Endothelial cell (in vitro differentiated cells): ENCODE data around the gene BTBD16. TPM values are rescaled to one million over a fixed set of nuclear protein-coding genes. Genes with fewer than 3 reads are reported as not detected.

Experiments used
- DNase-seq: peaks from one replicate; pipeline ENCODE4 v3.0.0; 2021; ENCODE audit warnings: low spot score
- H3K27ac Mint-ChIP-seq: one replicate; pipeline ENCODE4 v1.8.0; 2021; ENCODE audit warnings: mixed read lengths, inconsistent platforms; ENCODE audit not compliant: unreplicated experiment
- H3K27me3 Mint-ChIP-seq: one replicate; pipeline ENCODE4 v1.8.0; 2021; ENCODE audit warnings: mild to moderate bottlenecking, moderate library complexity, mixed read lengths, inconsistent platforms; ENCODE audit not compliant: unreplicated experiment
- H3K36me3 Mint-ChIP-seq: one replicate; pipeline ENCODE4 v1.8.0; 2021; ENCODE audit warnings: mild to moderate bottlenecking, low read depth, mixed read lengths, inconsistent platforms; ENCODE audit not compliant: unreplicated experiment
- H3K4me1 Mint-ChIP-seq: one replicate; pipeline ENCODE4 v1.8.0; 2021; ENCODE audit warnings: mild to moderate bottlenecking, mixed read lengths, inconsistent platforms; ENCODE audit not compliant: unreplicated experiment
- H3K4me3 Mint-ChIP-seq: one replicate; pipeline ENCODE4 v1.8.0; 2021; ENCODE audit warnings: mild to moderate bottlenecking, mixed read lengths, inconsistent platforms; ENCODE audit not compliant: unreplicated experiment
- H3K9me3 Mint-ChIP-seq: one replicate; pipeline ENCODE4 v1.8.0; 2021; ENCODE audit warnings: mixed read lengths, inconsistent platforms; ENCODE audit not compliant: unreplicated experiment
- CTCF ChIP-seq: fragments of 200-600 bp; sonication (generic); IDR thresholded peaks from one replicate; pipeline ENCODE4 v1.5.0; 2021; ENCODE audit warnings: antibody characterized with exemption; ENCODE audit not compliant: unreplicated experiment
- total RNA-seq: library from RNA; stranded (reverse); fragmentation: NEBNext Ultra II Directional; extraction: Animal tissue kit (Norgen Biotek cat#: 25700); gene quantifications from one replicate; pipeline ENCODE4 v1.2.1, GENCODE V29; 2021; ENCODE audit not compliant: unreplicated experiment

Gene BTBD16
- total RNA-seq, 1 donor from 2014 or later = 0.23 TPM

GRCh38 chr10:122362031-122362592 lies 91.0 kb downstream of the BTBD16 start:
- no peaks in the 10 kb centered on the region for H3K36me3 Mint-ChIP-seq
- H3K27me3 Mint-ChIP-seq = peaks cover 4% of the 10 kb centered on the region
- no peak for TF ChIP-seq CTCF
- DNase-seq = no peak
- peaks cover 7% of the 10 kb centered on the region for H3K4me1 Mint-ChIP-seq
- no peak overlapping the region for H3K27ac Mint-ChIP-seq
- peaks cover 5% of the 10 kb centered on the region for H3K9me3 Mint-ChIP-seq
- H3K4me3 Mint-ChIP-seq = no peak overlapping the region

GRCh38 chr10:122362621-122363020 lies 91.5 kb downstream of the BTBD16 start:
- no peak for DNase-seq
- peaks cover 5% of the 10 kb centered on the region for H3K9me3 Mint-ChIP-seq
- no peak overlapping the region for H3K4me3 Mint-ChIP-seq
- no peaks in the 10 kb centered on the region for H3K36me3 Mint-ChIP-seq
- TF ChIP-seq CTCF = no peak
- peaks cover 4% of the 10 kb centered on the region for H3K27me3 Mint-ChIP-seq
- no peak overlapping the region for H3K27ac Mint-ChIP-seq
- H3K4me1 Mint-ChIP-seq = peaks cover 7% of the 10 kb centered on the region

GRCh38 chr10:122363311-122363710 lies 92.2 kb downstream of the BTBD16 start:
- Mint-ChIP-seq H3K9me3 (peaks cover 5% of the 10 kb centered on the region), H3K27ac (no peak overlapping the region), H3K4me3 (no peak overlapping the region), H3K4me1 (peaks cover 12% of the 10 kb centered on the region), H3K36me3 (no peaks in the 10 kb centered on the region), H3K27me3 (peaks cover 4% of the 10 kb centered on the region)
- TF ChIP-seq CTCF = no peak
- DNase-seq = no peak

- DNase-seq = no peak
- H3K36me3 Mint-ChIP-seq = no peaks in the 10 kb centered on the region
- no peak overlapping the region for H3K4me3 Mint-ChIP-seq
- no peak overlapping the region for H3K27ac Mint-ChIP-seq
- H3K27me3 Mint-ChIP-seq = peaks cover 4% of the 10 kb centered on the region
- H3K9me3 Mint-ChIP-seq = peaks cover 5% of the 10 kb centered on the region
- peaks cover 18% of the 10 kb centered on the region for H3K4me1 Mint-ChIP-seq
- TF ChIP-seq CTCF = no peak
Observed at GRCh38 chr10:122363722-122364463, 92.8 kb downstream of the BTBD16 start.
